Non-pigmented ciliary epithelial cell (primary cell): ENCODE measurements around the gene PARP8.

Experiments
- DNase-seq: peaks from one replicate; pipeline ENCODE4 v3.0.0-alpha.2; 2010; ENCODE audit warnings: low read depth

PARP8 gene

GRCh38 chr5:50853151-50853550, 186.7 kb downstream of the PARP8 start:
- DNase-seq: no peak

- no peak for DNase-seq
Observed at GRCh38 chr5:50854082-50854481, 187.6 kb downstream of the PARP8 start.

GRCh38 chr5:50855001-50855400, 188.6 kb downstream of the PARP8 start:
- DNase-seq: no peak

- DNase-seq: no peak
Observed at GRCh38 chr5:50856401-50857119, 190.1 kb downstream of the PARP8 start.

GRCh38 chr5:50863534-50864170, 197.2 kb downstream of the PARP8 start:
- DNase-seq: no peak

- no peak for DNase-seq
Observed at GRCh38 chr5:50864466-50864865, 198.0 kb downstream of the PARP8 start.

GRCh38 chr5:50866415-50866814, 200.0 kb downstream of the PARP8 start:
- DNase-seq: no peak

GRCh38 chr5:50867140-50867539, 200.7 kb downstream of the PARP8 start:
- no peak for DNase-seq

GRCh38 chr5:50873595-50874277, 207.3 kb downstream of the PARP8 start:
- DNase-seq: no peak

- no peak for DNase-seq
Observed at GRCh38 chr5:50874306-50875001, 208.0 kb downstream of the PARP8 start.

- no peak for DNase-seq
Observed at GRCh38 chr5:50875002-50875344, 208.5 kb downstream of the PARP8 start.

GRCh38 chr5:50878470-50878869, 212.0 kb downstream of the PARP8 start:
- no peak for DNase-seq

GRCh38 chr5:50881407-50881806, 215.0 kb downstream of the PARP8 start:
- DNase-seq: no peak

GRCh38 chr5:50886657-50887345, 220.4 kb downstream of the PARP8 start:
- DNase-seq: no peak

GRCh38 chr5:50887889-50888633, 221.6 kb downstream of the PARP8 start:
- no peak for DNase-seq

GRCh38 chr5:50888751-50889150, 222.3 kb downstream of the PARP8 start:
- no peak for DNase-seq

GRCh38 chr5:50889790-50890189, 223.4 kb downstream of the PARP8 start:
- no peak for DNase-seq
